HEK293 (cell line): Measurements from ENCODE around the gene VDR.

Source experiments
- GFI1B ChIP-seq: fragments of 450-650 bp; formaldehyde crosslinking; IDR thresholded peaks from 2 replicates; pipeline ENCODE4 v1.5.1; 2016; ENCODE audit warnings: missing biosample characterization, missing genetic modification characterization
- REST ChIP-seq: fragments of 450-650 bp; formaldehyde crosslinking; IDR thresholded peaks from 2 replicates; pipeline ENCODE4 v1.5.1; 2016; ENCODE audit warnings: missing biosample characterization, missing genetic modification characterization
- ZNF133 ChIP-seq: fragments of 450-650 bp; formaldehyde crosslinking; IDR thresholded peaks from 2 replicates; pipeline ENCODE4 v1.5.1; 2016; ENCODE audit warnings: missing biosample characterization, missing genetic modification characterization
- ZNF140 ChIP-seq: fragments of 450-650 bp; formaldehyde crosslinking; IDR thresholded peaks from 2 replicates; pipeline ENCODE4 v1.5.1; 2016; ENCODE audit warnings: missing biosample characterization, missing genetic modification characterization
- ZNF202 ChIP-seq: fragments of 450-650 bp; formaldehyde crosslinking; IDR thresholded peaks from 2 replicates; pipeline ENCODE4 v1.5.1; 2016; ENCODE audit warnings: missing biosample characterization, missing genetic modification characterization, borderline replicate concordance
- ZNF211 ChIP-seq: fragments of 450-650 bp; formaldehyde crosslinking; IDR thresholded peaks from 2 replicates; pipeline ENCODE4 v1.5.1; 2016; ENCODE audit warnings: low read depth, missing biosample characterization, missing genetic modification characterization
- ZNF324 ChIP-seq: fragments of 450-650 bp; formaldehyde crosslinking; IDR thresholded peaks from 2 replicates; pipeline ENCODE4 v1.5.1; 2016; ENCODE audit warnings: missing biosample characterization, missing genetic modification characterization
- ZNF501 ChIP-seq: fragments of 450-650 bp; formaldehyde crosslinking; IDR thresholded peaks from 2 replicates; pipeline ENCODE4 v1.5.1; 2016; ENCODE audit warnings: missing biosample characterization, missing genetic modification characterization
- ZNF596 ChIP-seq: fragments of 450-650 bp; IDR thresholded peaks from 2 replicates; pipeline ENCODE4 v1.5.0; 2018; ENCODE audit warnings: missing biosample characterization, mild to moderate bottlenecking, missing genetic modification characterization, moderate library complexity
- ZNF629 ChIP-seq: fragments of 450-650 bp; formaldehyde crosslinking; IDR thresholded peaks from 2 replicates; pipeline ENCODE4 v1.5.1; 2017; ENCODE audit warnings: missing biosample characterization, missing genetic modification characterization
- ZNF704 ChIP-seq: fragments of 450-650 bp; formaldehyde crosslinking; IDR thresholded peaks from 2 replicates; pipeline ENCODE4 v1.5.1; 2016; ENCODE audit warnings: missing biosample characterization, missing genetic modification characterization
- TF ChIP-seq, protein P1 (sequence below): fragments of 450-650 bp; formaldehyde crosslinking; IDR thresholded peaks from 2 replicates; pipeline ENCODE4 v1.5.1; 2016; ENCODE audit warnings: missing biosample characterization, missing genetic modification characterization

DNA sequence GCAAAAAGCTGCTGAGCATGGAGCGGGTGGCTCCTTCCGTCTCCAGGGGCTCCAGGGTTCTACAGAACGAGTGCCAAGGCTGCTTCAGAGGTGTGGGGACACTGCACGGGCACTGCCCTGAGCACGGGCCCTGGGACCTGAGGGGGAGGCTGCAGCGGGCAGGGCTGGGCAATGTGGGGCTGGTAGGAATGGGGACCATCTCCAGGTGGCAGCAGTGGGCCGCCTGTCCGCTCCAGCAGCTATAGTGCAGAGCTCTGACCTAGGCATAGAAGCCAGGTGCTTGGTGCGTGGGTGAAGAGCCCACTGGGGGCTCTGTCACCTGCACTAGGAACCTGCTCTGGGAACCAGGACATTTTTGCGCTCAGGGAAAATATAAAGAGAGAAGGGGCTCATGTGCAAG is 107.4 kb downstream of the VDR start:
- TF ChIP-seq, protein P1, sequence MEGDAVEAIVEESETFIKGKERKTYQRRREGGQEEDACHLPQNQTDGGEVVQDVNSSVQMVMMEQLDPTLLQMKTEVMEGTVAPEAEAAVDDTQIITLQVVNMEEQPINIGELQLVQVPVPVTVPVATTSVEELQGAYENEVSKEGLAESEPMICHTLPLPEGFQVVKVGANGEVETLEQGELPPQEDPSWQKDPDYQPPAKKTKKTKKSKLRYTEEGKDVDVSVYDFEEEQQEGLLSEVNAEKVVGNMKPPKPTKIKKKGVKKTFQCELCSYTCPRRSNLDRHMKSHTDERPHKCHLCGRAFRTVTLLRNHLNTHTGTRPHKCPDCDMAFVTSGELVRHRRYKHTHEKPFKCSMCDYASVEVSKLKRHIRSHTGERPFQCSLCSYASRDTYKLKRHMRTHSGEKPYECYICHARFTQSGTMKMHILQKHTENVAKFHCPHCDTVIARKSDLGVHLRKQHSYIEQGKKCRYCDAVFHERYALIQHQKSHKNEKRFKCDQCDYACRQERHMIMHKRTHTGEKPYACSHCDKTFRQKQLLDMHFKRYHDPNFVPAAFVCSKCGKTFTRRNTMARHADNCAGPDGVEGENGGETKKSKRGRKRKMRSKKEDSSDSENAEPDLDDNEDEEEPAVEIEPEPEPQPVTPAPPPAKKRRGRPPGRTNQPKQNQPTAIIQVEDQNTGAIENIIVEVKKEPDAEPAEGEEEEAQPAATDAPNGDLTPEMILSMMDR (tag by site-specific recombination) = peak; percentile 59
- TF ChIP-seq ZNF596 (tag by site-specific recombination) (no peak), ZNF211 (no peak), GFI1B (no peak), ZNF629 (no peak), ZNF202 (tag by site-specific recombination) (no peak), ZNF324 (tag by site-specific recombination) (no peak), ZNF140 (tag by site-specific recombination) (no peak), ZNF133 (tag by site-specific recombination) (no peak), ZNF501 (no peak), REST (tag by site-specific recombination) (no peak), ZNF704 (tag by site-specific recombination) (no peak)
